Stimulated activated CD4-positive, alpha-beta T cell treated with anti-CD3 and anti-CD28 coated beads, TNF-alpha, amount 100 ng/mL, for 48 hours (primary cell): ENCODE measurements around the gene SLC29A4.

Source experiments
- DNase-seq, 3 donors: peaks; one replicate each; pipeline ENCODE4 v3.0.0-alpha.2; 2020; ENCODE audit warnings: low read depth in 3 of 3

The SLC29A4 gene

GRCh38 chr7:5352440-5353010, 69.8 kb downstream of the SLC29A4 start:
- no peak for DNase-seq

GRCh38 chr7:5354460-5355232, 71.9 kb downstream of the SLC29A4 start:
- no peak for DNase-seq
